8988T (cell line): Measurements from ENCODE around the gene KLK8.

Source experiments
- DNase-seq: peaks from one replicate; pipeline ENCODE4 v3.0.0; 2011

KLK8 gene, protein sequence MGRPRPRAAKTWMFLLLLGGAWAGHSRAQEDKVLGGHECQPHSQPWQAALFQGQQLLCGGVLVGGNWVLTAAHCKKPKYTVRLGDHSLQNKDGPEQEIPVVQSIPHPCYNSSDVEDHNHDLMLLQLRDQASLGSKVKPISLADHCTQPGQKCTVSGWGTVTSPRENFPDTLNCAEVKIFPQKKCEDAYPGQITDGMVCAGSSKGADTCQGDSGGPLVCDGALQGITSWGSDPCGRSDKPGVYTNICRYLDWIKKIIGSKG

DNA sequence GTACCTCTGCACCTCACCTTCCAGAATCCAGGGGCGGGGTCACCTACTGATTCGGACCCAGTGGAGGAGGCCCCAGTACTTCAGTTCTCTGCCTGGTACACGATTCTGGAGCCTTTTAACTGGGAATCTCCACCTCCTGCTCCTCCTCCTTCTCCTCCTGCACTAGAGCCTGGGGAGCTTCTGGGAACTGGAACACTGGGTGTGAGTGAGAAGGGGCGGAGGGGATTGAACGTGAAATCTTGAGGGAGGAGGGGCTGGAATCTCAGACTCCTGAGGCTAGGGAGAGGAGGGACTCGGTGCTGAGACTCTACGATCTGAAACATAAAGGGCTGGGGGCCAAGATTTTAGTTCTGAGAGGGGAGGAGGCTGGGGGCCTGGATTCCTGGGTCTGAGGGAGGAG is at the start of gene KLK8:
Gene KLK8 (minus strand): TSS at position 90 of the 400 bp plus-strand sequence. CDS start 437 bp downstream, outside the sequence.
- no peak for DNase-seq

DNA sequence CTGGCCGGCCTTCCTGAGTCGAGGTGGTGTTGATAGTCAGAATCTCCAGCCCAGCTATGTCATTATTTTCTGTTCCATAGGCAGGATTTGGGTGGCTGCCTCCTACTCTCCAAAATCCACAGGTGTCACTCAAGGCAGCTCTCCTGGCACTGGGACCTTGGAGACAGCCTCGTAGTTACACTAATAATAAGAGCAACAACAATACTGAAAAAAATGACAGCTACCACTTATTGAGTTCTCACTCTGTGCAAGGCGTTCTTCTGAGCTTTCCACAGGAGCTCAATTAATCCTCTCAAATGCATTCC is 45.6 kb upstream of the KLK8 start:
- DNase-seq = no peak

DNA sequence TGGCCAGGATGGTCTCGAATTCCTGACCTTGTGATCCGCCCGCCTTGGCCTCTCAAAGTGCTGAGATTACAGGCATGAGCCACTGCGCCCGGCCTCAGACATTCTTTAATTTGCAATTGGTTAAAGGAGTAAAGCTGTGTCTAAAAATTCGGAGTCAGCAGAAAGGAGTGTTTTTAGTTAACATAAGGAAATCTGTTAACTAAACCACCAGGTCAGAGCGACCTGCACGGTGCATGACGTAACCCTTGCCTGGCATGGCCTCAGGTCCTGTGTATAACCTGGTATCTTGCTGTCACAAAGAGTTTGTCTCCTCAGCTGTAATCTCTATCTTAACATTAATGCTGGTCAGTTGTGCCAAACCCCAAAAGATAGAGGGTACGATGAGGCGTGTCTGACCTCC is 42.9 kb upstream of the KLK8 start:
- DNase-seq = no peak

DNA sequence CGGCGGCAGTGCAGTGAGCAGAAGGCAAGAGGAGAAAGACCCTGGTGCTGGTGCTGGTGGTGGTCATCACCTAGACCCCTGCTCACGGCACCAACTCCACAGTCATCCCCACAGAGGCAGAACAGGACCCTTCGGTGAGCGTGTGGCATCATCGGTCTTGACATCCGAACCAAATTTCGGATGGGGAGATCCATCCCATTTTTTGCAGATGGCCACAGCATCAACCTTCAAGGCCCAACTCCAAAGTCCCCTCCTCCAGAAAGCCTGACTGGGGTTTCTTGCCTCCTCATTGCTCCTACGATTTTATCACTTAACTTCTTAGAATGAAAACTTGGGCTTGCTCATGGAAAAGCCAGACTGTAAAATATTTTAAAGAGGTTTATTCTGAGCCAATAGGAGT is 42.1 kb upstream of the KLK8 start:
- DNase-seq = no peak

DNA sequence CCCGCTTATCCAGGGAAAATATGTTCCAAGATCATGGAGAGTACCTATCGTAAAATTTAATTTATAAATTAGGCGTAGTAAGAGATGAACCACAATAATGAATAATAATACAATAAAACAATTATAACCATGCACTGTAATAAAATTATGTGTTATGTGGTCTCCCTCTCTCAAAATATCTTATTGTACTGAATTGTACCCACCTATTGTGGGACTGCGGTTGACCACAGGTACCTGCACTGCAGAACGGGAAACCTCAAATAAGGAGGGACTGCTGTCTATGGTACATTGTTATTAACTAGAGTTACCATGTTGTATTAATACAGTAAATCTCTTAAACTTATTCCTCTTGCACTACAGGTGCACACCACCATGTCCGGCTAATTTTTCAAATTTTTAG is 38.7 kb upstream of the KLK8 start:
- DNase-seq = no peak

DNA sequence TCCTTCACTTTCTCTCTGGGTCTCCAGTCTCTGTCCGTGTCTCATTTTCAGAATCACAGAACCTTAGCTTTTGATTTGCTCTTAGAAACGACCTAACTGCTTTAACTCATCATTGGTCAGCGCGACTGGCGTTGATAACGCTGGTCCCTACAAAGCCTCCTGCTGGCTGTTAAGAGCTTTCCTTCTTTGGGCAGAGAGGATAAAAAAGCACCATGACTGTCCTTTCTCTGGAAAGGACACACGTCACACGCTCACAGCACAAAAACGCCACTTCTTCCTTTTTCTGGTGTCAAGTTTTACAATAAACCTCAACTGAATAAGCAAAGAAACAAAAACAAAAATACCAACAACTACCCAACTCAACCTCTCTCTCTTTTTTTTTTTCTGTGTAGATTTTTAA is 35.1 kb upstream of the KLK8 start:
- DNase-seq = no peak

DNA sequence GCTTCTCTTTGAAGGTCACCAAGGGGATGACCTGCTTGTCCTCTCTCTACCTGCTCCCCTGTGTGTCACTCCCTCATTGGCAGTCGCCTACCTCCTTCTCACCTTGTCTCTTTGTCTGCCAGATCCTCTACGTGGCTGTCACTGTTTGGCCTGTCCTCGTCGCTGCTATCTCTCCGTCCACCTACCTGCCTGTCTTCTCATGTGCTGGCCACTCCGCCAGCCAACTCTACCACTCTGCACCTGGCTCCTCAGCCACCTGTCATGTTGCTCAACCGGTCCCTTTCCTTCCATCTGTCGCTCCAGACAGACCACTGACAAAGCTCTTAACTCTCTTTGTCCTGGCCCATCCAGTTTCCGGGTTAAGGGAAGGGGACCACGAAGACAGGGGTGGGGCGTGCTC is 33.3 kb upstream of the KLK8 start, which contains the start of gene KLK12:
Gene KLK12 (minus strand): TSS at position 299 of the 400 bp plus-strand sequence. CDS start 381 bp downstream, outside the sequence.
- no peak for DNase-seq

DNA sequence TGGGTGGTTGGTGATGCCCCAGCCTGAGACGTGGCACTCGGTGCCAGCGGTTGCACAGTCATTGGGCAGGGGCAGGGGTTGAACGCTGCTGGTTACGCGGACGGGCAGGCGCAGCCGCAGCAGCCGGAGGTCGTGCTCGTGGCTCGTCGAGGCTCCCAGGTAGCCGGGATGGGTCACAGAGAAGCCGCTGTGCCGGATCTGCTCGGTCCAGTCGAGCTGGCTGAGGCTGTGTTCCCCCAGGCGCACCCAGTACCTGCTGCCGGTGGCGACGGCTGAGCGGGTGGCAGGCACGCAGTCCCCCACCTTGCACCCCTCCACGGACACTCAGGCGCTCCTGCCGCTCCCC is 30.4 kb upstream of the KLK8 start:
- no peak for DNase-seq

DNA sequence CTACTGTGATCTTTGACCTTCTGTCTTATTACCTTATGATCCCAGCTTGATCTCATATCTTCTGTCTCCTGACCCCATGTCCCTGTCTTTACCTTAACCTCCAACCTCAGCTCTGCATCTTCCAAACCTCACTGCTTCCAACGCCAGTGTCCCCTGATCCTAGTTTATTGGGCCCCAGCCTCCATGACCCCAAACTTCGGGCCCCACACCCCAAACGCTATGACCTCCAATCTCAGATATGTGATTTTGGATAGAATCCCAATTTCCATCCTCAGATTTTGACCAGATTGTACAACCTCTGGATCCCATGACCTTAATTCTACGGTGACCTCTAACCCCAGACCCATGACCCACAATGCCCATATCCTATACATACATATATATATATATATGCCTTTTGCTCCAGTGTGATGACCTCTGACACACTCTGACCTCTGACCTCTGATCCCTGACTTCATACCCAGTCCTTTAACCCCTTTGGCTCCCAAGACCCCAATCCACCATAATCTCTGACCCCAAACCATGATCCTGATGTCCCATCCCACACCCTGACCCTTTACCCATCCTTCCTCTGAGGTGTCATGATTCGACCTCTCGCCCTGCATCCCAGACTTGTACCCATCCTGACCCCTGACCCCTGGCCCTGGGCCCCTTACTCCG is 29.9 kb upstream of the KLK8 start:
- no peak for DNase-seq

DNA sequence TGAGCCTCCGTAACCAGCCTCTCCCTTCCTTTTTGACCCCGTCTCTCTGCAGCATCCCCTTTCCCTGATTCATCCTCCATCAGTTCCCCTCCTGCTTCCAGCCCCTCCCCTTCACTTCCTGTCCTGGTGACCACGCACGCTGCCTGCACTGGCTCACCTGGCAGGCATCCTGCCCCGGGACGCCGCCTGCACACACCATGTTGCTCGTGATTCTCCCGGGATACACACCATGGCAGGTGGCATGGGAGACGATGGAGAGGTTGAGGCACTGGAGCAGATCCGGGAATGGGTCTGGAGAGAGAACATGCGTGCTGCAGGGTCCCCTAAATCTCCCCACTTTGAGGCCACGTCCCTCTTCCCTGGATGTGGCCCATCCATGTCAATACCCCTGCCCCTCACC is 29.2 kb upstream of the KLK8 start:
- DNase-seq = no peak

DNA sequence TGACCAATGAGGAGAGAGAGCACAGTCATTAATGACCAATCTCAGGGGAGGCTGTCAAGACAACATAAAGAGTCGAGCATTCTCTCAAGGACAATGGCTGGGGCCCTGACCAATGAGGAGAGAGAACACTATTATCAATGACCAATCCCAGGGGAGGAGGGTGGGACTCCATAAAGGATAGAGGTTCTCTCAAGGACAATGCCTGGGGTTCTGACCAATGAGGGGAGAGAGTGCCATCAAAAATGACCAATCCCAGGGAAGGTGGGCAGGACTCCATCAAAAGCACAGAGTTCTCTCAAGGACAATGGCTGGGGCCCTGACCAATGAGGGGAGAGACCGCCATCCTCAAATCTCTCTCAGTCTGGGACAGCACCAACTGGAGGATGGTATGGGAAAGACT is 28.3 kb upstream of the KLK8 start:
- DNase-seq = no peak

DNA sequence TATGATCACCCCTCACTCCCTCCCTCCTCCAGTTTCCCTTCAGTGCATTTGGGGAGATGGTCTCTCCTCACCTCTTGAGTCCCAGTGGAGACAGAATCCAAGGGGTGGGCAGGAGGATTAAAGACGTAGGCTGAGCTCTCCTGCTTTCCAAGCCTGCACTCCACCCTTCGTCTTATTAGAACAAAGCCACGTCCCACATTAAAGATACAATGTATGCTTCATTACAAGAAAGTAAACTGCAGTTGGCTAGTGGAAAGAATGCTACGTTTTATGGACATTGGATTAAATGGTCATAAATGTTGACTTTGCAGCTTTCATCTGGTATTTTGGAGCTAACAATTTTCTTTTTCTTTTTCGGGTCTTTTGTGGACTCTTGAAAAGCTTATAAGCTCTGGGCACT is 26.5 kb upstream of the KLK8 start:
- no peak for DNase-seq

DNA sequence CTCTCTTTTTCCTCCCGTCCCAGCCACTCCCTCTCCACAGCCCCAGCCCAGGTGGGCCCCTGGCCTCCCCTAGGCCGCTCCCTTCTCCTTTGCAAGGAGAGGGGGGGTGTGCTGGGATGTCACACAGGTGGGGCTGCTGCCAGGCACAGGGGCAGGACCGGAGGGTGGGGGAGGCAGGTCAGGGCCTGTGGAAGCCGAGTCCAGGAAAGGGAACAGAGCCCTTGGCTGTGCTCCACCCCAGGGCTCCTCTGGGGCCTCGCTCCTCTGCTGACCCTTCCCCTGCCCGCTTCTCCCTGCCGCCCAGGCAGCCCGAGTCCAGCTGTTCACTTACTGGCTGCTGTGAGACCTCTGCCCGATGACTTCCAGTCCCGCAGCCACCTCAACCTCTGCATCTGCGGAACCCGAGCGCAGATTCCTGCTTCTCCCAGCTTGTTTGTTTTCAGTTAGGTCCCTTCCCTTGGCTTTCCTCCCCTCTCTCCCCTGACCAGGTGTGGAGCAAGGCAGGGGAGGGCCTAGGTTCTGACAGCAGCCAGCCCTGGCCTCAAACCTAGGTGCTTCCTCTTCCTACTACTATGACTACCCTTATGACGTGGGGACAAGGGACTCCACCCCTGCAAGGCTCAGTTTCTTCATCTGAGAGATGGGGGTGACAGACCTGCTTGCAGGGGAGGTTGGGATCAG is 25.9 kb upstream of the KLK8 start:
- no peak for DNase-seq

DNA sequence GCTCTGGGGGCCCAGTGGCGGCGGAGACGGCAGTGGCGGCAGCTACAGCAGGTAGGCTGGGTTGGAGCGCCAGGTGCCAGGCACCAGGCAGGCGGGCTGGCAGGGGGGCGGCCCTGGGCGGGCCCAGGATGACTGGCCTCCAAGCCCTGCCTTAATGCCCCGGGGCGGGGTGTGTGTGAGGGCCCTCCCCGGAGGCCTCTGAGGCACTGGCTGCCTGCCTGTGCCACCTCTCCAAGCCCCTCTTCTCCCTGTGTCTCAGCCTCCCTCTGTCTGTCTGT is 25.1 kb upstream of the KLK8 start, which contains the start of gene KLK11:
Gene KLK11 (minus strand): TSS at position 63 of the 278 bp plus-strand sequence. CDS start 985 bp downstream, outside the sequence.
- no peak for DNase-seq

DNA sequence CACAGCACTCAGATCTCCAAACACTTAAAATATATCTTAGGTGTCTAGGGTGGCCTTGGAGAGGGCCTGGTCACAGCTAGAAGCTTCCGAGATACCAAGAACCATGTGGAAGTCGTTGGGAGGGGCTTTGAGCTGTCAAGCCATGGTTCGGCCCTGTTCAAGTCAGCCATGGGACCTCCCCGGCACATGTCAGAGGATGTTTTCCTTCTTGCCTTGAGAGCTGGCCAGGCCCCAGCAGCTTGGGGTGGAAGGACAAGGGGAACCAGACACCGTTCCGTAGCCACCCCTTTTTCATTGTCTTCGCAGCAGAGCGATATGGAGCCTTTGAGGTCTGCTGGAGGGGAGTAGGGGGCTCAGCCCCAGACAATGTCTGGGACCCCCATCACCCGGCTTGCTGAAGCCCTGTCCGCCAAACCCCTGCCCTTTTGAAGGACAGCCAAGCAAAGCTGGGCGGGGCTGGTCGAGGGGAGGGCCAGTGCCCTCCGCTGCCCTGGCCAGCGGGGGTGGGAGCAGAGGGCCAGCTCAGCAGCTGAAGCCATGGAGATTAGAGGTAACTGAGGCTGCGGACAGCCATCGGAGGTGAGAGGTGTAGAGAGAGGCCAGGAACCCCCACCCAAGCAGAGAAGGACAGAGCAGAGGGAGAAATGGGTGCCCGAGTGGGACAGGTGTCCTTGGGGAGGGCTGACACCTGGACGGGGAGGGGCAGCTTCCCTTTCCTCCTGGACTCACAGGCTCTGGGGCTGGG is 24.6 kb upstream of the KLK8 start:
- DNase-seq = no peak

DNA sequence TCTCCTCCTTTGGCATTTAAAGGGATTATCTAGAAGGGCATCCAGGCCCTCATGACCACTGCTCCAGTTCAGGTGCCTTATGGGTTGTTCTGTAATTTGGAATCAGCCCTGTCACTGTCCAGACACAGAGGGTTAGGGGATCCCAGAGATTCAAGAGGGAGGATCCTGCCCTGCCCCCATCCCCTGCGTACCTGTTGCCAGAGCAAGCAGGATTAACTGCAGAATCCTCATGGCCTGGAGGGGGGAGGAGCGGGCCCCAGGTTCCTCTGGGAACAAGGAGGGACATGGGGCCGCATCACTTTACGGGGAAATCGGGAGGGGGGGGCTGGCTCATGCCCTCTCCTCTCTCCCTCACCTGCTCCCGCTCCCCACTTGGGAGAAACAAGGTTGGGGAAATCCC is 24.0 kb upstream of the KLK8 start:
- no peak for DNase-seq

DNA sequence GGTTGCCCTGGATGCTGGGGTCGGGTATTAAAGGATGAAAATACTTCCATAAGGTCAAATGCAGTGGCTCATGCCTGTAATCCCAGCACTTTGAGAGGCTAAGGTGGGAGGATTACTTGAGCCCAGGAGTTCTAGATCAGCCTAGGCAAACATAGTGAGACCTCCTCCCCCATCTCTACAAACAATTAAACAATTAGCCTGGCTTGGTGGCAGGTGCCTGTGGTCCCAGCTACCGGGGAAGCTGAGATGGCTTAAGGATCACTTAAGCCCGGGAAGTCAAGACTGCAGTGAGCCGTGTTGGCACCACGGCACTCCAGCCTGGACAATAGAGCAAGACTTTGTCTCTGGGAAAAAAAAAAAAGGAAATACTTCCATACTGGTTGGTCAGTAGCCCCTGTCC is 23.5 kb upstream of the KLK8 start:
- no peak for DNase-seq

DNA sequence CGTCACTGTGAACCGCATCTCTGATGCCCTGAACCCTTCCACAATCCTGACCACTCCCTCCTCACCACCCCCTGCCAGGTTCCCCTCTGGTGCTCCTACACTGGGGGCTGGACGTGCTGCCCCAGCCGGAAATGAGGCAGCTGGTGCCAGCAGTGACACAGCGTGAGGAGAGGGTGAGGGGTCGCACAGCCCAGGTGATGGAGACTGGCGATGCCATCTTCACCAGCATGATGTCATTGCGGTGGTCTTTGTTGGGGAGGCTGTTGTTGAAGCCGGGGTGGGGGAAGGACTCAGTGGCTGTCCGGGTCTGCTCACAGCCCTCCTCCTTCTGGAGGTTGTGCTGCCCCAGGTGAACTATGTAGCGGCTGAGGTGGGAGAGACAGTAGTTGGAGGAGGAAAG is 22.5 kb upstream of the KLK8 start:
- DNase-seq = no peak

DNA sequence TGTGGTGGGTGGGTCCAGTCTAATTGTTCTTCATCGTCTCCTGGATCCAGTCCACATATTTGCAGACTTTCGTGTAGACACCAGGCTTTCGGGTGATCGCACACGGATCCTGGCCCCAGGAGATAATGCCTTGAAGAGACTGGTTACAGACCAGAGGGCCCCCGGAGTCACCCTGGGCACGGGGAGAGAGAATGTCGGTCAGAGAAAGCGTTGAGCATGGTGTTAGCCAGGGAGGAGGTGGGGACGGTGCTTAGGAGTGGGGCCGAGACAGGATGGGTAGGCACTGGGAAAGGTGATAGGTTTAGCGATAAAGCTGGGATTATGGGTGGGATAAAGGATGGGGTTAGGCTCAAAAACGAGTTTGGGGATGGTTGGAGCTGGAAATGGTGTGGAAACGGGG is 21.1 kb upstream of the KLK8 start:
- no peak for DNase-seq

DNA sequence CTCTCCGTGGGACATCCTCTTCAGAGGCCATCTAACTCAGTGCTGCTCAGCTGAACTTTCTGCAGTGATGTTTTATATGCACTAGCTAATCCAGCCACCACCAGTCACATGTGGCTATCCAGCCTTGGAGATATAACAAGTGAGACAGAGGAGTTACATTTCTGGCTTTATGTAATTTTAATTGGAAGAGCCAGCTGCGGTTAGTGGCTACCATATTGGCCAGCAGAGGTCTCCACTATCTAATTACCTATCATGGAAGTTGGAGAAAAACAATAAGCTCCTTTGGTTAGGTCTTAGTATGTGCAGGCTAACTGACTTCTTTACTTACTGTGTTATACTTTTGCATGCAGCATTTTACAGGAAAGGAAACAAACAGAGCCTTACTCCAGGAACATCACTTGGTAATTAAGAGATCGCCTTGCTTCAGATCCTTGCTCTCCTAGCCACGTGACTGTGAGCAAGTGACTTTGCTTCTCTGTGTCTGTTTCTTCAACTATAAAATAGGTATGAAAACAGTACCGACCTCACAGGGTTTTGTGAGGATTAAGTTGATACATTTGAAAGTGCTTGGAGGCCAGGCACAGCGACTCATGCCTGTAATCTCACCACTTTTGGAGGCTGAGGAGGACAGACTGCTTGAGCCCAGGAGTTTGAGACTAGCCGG is 19.7 kb upstream of the KLK8 start:
- DNase-seq = no peak

DNA sequence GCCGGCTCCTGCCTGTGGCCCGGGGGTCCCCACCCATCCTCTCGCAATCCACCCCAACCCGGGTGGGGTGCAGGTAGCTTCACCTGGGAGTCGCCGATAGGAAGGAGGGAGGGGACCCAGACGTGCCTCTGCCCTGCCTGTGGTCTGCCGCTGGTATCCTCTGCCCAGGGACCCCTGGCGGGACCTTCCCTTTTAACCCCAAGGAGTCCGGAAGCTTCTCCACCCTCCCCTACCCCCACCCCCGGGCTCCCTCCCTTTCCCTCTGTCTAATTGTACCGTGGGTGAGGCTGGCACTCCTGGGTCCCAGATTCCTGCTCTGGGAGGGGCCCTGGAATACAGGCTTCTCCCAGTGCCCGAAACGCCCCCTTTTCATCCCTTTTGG is 18.1 kb upstream of the KLK8 start, which contains the start of gene KLK10:
Gene KLK10 (minus strand): TSS at position 166 of the 382 bp plus-strand sequence. CDS start 579 bp downstream, outside the sequence.
- no peak for DNase-seq

DNA sequence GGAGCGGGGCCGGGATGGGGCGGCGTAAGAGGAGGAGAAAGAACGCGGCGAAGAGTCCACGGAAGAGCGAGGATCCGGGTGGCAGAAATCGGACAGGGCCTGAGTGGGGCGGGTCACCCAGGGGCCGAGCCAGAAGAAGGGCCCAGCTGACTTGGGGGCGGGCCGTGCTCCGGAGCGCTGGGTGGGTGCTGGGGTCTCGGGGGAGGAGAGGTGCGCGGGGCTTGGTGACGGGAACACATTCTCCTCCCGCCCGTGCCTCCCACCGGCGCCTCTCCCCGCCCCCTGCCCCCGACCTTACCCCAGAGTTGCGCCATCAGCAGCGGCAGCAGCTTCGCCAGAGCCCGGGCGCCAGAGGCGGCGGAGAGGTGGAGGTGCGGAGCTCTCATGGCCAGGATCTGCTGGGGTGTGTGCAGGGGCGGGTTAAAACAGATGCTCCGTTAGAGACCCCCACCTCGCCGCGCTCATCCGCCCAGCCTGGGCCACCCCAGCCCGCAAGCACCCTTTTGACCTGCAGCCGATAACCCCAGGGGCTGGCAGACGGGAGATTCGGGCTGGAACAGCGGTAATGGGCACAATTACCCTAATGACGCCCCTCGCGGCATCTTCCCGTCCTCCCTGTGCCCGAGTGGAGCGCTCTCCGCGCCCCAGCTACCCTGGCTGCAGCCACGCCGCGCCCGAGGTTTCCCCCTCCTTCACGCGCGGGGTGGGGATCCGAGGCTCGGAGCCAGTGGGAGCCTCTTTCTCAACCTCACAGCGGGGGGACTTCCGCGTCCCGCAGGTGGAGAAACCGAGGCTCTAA is 17.5 kb upstream of the KLK8 start:
- no peak for DNase-seq
